ENCODE results near the gene TMEM237.

Gene TMEM237

DNA sequence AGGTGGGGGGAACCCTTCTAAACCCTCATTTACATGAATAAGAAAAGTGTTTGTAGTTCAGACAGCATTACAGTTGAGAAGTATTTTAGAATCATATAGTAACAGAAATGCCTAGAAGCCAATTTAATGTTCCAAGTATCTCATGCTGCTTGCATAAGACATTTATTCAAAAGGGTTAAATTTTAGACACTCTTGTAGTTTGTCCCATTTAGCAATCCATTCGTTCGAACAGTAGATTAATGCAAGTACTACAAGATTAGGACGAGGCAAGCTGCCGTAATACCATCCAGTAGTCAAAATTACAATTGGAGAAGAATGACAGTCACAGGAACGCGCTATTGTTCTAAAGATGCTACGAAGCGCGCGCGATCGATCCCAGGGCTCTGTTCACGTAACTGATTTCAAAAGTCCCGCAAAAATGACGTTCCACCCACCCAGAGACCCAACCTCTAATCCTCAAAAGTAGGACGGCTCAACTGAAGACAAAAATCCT, 1.2 kb downstream of the TMEM237 start:
- DNase-seq (ENCODE audit: low read depth) = no peak

DNA sequence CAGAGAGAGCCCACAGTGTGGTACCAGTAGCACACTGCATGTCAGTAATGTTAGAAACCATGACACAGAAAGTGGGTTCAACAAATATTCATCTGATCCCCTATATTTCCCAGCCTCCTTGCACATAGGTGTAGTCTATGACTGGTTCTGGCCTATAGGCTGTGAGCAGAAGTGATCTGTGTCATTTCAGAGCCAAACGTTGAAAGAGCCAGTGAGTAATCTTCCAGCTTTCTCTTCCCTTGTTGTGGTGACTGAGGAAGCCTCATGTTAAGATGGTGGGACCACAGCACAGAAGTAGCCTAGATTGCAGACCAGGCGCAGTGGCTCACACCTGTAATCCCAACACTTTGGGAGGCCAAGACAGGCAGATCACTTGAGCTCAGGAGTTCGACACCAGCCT, 4.1 kb downstream of the TMEM237 start:
- DNase-seq (ENCODE audit: low read depth) = no peak

DNA sequence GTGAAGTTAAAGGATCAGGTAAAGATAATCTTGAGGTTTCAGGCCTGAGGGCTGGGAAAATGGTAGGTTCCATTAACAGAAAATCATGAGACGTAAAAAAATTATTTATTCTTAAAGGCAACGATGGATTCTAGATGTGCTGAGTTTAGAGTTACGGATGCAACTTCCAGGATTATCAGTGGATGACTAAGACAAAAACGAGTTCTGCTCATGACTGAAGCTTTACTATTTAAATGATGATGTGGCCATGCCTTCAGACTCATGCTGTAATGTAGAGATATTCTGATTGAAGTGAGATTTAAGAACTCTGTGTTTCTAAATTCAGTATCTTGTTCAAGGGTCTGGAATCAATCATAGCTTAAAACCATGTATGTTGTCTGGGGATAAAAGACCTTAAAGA, 5.0 kb downstream of the TMEM237 start:
- no peak for DNase-seq (ENCODE audit: low read depth)

DNA sequence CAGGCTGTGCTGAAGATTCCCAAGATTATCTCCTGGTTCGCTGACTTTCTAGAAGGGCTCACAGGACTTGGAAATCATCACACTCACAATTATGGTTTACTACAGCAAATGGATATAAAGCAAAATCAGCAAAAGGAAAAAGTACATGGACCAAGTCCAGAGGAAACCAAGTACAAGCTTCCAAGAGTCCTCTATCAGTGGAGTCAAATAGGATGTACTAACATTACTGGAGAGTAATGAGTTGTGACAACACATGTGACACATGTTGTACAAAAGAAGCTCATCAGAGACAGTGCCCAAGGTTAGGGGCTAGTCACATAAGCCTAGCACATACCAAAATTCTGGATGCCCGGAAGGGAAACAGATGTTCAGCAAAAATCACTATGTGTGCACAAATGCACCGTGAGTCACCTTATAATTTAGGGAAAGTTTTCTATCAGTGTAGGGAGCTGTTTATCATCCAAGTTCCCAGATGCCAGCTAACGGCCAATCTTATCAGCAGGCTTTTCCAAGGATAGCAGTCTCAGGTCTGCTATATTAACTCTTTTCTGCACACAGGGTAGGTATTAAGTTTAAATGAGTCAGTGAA, 9.5 kb downstream of the TMEM237 start:
- no peak for DNase-seq (ENCODE audit: low read depth)

DNA sequence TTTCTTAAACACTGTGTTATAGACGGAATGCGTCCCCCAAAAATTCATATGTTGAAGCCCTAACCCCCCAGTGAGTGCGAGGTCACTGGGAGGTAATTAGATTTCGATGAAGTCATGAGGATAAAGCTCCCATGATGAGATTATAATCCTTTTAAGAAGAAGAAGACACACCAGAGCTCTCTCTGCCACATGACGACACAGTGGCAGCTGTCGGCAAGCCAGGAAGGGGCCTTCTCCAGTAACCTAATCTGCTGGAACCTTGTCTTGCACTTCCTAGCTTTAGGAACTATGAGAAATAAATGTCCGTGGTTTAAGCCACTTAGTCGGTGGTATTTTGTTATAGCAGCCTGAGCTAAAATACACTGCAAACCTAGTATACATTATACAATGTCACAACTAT, 12.3 kb downstream of the TMEM237 start:
- DNase-seq (ENCODE audit: low read depth) = no peak

DNA sequence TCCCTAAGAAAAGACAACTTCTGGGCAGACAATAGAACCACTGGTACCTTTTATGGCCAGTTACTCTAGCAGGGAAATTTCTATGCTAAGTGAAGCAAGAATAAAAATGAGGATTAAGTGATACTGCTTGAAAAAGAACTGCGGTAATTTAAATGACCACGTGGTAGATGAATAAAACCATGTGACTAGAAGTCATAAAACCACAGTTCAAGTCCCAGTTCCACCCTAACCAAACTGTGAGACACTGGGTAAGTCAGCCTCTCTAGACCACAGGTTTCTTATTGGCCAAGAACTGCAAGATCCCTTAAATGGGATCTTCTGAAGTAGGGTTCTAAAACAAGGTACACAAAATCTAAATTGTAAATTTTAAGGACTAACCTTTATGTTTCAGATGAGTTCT, 12.7 kb downstream of the TMEM237 start:
- DNase-seq (ENCODE audit: low read depth) = no peak

DNA sequence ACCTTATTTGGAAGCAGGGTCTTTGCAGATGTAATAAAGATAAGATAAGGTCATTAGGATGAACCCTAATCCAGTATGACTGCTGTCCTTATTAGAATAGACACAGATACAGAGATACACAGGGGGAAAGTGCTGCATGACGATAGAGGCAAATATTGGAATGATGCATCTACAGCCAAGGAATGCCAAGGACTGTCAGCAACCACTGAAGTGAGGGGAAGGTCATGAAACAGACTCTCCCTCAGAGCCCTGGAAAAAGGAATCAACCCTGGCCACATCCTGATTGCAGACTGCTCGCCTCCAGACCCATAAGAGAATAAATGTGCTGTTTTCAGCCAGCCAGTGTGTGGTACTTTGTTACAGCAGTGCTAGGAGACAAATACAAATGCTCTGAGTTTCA, 14.8 kb downstream of the TMEM237 start:
- DNase-seq (ENCODE audit: low read depth) = no peak

DNA sequence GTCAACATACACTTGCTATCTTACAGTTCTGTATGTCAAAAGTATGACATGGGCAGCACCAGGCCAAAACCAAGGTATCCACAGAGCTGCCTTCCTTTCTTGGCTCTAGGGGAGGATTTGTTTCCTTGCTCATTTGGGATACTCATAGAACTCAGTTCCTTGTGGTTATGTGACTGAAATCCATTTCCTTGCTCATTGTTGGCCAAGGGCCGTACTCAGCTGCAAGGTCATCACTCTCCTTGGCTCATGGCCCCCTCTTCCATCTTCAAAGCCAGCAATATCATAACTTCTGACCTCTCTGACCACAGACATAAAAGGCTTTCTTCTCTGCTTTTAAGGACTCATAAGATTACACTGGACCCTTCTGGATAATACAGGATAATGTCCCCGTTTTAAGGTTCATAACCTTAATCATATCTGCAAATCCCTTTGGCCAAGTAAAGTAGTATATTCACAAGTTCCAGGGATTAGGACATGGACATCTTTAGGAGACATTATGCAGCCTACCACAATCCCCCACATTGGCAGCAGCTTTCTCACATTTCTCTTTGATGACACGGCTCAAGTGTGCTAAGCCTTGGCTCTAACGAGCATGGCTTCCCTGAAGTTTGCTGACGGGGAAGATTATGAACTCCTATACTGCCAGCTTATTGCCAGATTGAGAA, 20.9 kb downstream of the TMEM237 start:
- DNase-seq (ENCODE audit: low read depth) = no peak

DNA sequence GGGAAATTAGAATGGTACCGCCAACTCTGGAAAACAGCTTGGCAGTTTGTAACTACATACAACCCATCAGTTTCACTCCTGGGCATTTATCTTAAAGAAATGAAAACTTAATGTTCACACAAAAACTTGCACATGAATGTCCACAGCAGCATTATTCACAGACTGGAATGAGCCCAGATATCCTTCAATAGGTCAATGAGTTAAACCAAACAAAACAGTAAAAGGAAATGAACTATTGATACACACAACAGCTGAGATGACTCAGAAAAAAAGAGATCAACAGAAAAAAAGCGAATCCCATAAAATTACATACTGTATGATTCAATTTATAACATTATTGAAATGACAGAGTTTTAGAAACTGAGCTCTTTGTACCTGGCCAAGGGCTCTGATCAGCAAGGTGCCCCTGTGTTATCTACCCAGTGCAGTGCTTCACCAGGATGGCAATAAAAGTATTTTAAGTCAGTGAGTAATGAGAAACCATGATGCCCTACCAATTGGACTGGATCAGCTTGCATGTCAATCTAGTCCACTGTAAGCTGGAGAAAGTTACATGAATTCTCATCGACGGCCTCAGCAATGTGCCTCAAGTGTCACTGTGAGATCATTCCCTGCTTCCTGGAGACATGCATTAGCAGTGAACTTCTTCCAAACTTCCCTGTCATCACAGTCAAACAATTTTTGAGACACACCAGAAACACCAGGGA, 21.9 kb downstream of the TMEM237 start:
- no peak for DNase-seq (ENCODE audit: low read depth)

DNA sequence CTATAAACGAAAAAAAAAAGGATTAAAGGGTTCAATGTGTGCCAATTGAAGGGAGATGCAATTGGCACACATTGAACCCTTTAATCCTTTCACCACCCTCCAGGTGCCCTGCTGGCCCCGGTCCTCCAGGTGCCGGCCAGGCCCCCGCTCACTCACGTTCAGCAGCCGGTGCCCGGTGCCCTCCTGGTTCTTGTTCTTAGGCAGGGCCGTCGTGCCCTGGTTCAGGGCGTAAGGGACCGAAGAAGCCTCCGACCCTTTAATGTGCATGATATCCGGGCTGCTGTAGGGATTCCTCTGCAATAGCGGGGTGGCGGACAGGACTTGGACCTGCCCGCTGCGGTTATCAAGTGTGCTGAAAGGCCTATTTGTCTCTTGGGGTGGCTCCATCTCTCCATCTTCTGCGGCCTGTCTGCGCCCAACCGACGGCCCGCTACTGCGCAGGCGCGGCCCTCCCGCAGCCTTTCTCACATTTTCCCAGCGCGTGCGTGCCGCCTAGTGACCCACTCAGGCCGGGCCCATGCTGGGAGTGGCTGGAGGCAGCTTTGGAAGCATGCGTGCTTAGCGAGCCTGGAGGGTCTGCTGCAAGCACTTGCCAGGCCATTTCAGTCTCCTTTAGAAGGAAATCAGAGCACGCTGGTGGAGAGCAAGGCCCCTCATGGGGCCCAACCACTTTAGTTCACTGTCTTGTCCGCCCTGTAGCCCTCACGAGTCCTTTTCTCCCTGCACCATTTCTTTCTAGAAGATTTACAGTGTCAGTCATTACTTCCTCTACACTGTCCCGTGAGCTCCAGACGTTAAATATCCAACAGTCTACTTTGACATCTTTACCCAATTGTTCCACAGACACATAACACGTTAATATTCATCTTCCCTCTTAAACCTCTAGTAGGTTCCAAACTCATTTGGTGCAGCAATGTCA, 24.3 kb downstream of the TMEM237 start:
- DNase-seq (ENCODE audit: low read depth) = no peak

DNA sequence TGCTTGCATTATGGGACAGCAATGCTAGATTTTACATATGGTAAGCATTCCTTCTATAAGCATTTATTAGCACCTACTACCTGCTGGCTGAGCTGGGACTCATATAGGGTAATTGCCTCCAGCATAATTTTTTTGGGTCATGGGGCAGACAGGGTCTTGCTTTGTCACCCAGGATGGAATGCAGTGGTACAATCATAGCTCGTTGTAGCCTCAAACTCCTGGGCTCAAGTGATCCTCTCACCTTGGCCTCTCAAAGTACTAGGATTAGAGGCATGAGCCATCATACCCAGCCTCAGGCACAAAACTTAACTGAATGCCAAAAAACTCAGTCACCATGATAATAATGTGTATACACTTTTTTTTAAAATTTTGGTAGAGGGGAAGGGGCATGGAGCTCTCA, 35.3 kb downstream of the TMEM237 start:
- no peak for DNase-seq (ENCODE audit: low read depth)

DNA sequence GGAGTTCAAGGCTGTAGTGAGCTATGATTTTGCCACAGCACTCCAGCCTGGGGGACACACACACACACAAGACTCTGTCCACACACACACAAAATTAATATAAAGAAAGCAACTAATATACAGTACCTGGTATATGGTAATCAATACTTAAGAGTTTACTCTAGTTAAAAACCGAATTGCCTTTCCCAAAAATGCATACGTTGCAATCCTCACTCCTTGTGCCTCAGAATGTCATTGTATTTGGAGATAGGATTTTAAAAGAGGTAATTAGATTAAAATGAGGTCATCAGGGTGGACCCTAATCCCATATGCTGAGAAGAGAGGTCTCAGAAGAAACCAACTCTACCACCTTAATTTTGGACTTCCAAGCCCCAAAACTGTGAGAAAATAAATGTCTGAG, 35.7 kb downstream of the TMEM237 start:
- DNase-seq (ENCODE audit: low read depth) = no peak

DNA sequence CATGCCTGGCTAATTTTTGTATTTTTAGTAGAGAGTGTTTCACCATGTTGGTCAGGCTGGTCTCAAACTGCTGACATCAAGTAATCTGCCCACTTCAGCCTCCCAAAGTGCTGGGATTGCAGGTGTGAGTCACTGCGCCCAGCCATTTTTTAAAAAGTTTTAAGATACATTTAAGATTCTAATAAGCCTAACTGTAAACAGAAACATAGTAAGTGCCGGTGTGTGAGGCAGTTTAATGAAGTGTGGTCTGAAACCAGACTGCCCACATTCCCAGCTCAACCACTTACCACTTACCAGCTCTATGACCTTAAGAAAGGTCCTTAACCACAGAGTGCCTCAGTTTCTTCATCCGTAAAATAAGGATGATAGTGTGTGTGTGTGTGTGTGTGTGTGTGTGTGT, 42.4 kb downstream of the TMEM237 start:
- DNase-seq (ENCODE audit: low read depth) = no peak

DNA sequence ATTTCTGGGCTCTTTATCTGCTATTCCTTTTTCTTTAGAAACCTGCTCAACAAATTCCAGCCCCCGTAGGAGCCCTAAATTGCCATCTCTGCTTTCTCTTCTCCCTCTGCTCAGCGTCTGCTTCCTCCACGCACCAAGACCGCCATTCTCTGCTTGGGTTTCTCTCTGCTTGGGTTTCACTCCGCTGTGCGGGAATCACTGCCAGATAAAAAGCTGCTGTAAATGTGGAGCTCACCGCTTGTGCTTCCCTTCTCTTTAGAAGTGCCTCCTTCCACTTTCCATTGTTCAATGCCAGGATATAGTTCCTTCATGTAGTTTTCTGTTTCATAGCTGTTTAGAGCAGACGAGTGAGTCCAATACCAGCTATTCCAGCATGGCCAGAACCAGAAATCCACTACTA, 45.9 kb downstream of the TMEM237 start:
- no peak for DNase-seq (ENCODE audit: low read depth)

DNA sequence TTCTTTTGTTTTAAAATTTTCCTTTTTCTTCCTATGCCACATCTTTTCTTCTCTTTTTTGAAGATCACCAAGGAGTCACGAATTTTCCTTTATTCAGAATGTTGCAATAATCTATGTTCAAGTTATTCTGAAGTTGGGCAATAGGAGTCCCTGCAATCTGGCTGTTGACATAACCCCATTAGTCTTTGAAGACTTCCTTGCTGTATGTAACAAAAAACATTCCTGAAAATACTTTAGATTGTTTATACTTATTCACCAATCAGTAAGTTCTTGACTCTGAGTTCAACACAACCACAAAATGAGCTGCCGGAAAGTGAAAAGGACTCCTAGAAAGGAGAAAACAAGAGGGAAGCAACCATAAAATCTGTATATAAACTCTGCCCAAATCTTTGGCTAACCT, 62.8 kb downstream of the TMEM237 start:
- DNase-seq (ENCODE audit: low read depth) = no peak

DNA sequence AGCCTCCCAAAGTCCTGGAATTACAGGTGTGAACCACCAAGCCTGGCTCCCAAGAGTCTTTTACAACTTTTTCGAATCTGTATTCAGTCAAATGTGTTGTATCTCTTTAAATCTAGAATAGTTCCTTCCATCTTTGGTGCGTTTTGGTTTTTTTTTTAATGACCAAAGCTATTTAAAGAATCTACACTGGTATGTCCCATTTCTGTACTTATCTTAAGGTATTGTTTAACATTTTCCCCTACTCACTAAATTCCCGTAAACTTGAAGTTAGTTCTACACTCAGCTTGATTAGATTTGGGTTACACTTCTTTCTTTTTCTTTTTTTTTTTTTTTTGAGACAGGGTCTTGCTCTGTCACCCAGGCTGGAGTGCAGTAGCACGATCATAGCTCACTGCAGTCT, 63.8 kb downstream of the TMEM237 start:
- no peak for DNase-seq (ENCODE audit: low read depth)

DNA sequence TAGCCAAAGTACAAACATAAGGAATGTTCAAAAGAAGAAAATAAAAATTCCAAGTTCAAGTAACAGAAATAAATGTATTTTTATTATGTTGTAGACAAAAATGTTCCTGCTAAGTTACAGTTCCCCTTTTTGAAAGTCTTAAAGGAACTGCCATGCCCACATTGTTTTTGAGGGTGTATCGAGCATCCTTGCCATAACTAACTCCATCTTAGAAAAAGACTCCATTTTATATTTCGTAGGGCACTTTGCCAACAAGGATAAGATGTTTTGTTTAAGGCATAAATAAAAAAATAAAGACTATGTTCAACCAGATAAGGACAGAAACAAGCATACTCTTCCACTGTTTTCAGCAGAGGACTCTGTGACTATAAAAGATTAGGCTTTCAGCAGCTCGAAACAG, 67.3 kb downstream of the TMEM237 start:
- no peak for DNase-seq (ENCODE audit: low read depth)

DNA sequence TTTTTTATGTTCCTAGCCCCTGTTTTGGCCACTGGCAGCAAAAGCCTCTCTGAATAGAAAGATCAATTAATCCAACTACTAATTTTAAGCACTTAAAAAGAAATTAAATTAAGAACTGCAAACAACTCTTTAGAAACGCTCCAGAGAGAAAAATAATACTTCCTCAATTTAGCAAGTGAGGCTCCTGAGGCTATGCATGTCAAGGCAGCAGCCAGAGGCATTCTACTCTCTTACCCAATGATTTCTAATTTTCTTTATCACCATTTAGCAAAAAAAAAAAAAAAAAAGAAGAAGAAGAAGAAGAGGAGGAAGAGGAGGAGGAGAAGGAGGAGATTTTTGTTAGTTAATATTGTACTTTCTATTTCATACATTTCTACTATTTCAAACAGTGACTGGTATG, 68.5 kb downstream of the TMEM237 start:
- no peak for DNase-seq (ENCODE audit: low read depth)

DNA sequence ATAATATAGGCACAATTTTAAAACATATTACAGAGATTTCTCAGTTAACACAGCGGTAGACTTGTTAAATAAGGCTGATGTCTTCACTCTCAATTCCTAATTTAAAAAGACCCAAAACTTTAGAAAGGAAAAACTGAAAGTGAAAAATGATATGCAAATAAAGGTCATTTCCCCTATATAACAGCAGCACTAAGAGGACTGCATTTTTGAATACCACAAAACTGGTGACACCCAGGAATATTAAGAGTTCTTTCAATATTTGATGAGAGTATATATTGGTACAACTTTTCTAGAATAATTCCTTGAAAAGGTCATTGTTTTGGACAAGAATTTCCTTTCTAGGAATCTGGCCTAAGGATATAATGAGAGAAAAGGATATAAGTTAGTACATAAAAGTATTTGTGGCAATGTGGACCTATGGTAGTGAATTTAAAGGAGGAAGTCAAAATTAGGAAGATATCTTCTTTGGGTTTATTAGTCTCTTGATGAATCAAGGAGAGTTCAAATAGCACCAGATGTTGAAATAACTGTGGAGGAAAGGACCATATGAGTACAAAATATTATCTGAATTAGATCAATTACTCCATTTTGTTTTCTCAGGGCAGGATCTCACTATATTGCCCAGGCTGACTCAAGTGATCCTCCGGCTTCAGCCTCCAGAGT, 70.3 kb downstream of the TMEM237 start:
- DNase-seq (ENCODE audit: low read depth) = no peak
